Renal cortical epithelial cell (primary cell): ENCODE data around the gene OR10G2. TPM values are rescaled to one million over a fixed set of nuclear protein-coding genes. Genes with fewer than 3 reads are reported as not detected.
"Not testable (repeated sequence)": the region's sequence is repeated elsewhere in the genome, so short reads cannot be mapped to it uniquely, and the experiment has no call there.

Experiments used
- DNase-seq: peaks from one replicate; pipeline ENCODE4 v3.0.0-alpha.2; 2011; ENCODE audit warnings: low read depth
- total RNA-seq: library from RNA; depleted of rRNA; stranded (reverse); fragments of >200 nt; gene quantifications from 2 replicates; pipeline ENCODE4 v1.2.3, GENCODE V29; 2014

OR10G2 gene
- total RNA-seq, result not detected in 2 replicates

GRCh38 chr14:21634840-21635239, at the start of gene OR10G2:
Gene OR10G2, minus strand, starts transcription at chr14:21634940. Its CDS starts 98 bp downstream, at chr14:21634842.
- DNase-seq, result no peak

GRCh38 chr14:21680072-21680471, 45.3 kb upstream of the OR10G2 start:
- no peak for DNase-seq

- DNase-seq, result no peak
These were observed 40.8 kb upstream of the OR10G2 start for GRCh38 chr14:21675566-21675965.

GRCh38 chr14:21673718-21674117, 39.0 kb upstream of the OR10G2 start, which contains the start of gene OR4E1:
Gene OR4E1, minus strand, starts transcription at chr14:21673818. Its CDS starts 2,883 bp downstream, at chr14:21670935.
- DNase-seq, result no peak

- no peak for DNase-seq
These were observed 37.4 kb upstream of the OR10G2 start for GRCh38 chr14:21672116-21672515.

- DNase-seq, result no peak
These were observed 36.6 kb upstream of the OR10G2 start for GRCh38 chr14:21671371-21671770.

GRCh38 chr14:21669284-21669683, 34.5 kb upstream of the OR10G2 start:
- DNase-seq, result no peak

GRCh38 chr14:21668377-21668776, 33.6 kb upstream of the OR10G2 start:
- DNase-seq, result peak; percentile 6

- DNase-seq, result no peak
These were observed 22.2 kb upstream of the OR10G2 start for GRCh38 chr14:21656980-21657379.

GRCh38 chr14:21654215-21654614, 19.5 kb upstream of the OR10G2 start:
- DNase-seq, result no peak

- no peak for DNase-seq
These were observed 18.7 kb upstream of the OR10G2 start, which contains the start of gene OR4E2 for GRCh38 chr14:21653331-21653885. Gene OR4E2, plus strand, starts transcription at chr14:21653835. Its CDS starts 11,248 bp downstream, at chr14:21665083.

- DNase-seq, result no peak
These were observed 17.6 kb upstream of the OR10G2 start for GRCh38 chr14:21652209-21652808.

GRCh38 chr14:21647380-21647779, 12.6 kb upstream of the OR10G2 start:
- DNase-seq, result no peak

- DNase-seq, result no peak
These were observed 8.7 kb upstream of the OR10G2 start for GRCh38 chr14:21643407-21643806.

GRCh38 chr14:21642683-21643082, 7.9 kb upstream of the OR10G2 start:
- no peak for DNase-seq

GRCh38 chr14:21631084-21631483, 3.7 kb downstream of the OR10G2 start:
- DNase-seq, result peak; percentile 6

GRCh38 chr14:21630503-21630902, 4.2 kb downstream of the OR10G2 start:
- not testable (repeated sequence) for DNase-seq

GRCh38 chr14:21626491-21627230, 8.1 kb downstream of the OR10G2 start:
- peak; percentile 87 for DNase-seq

GRCh38 chr14:21617614-21618013, 17.1 kb downstream of the OR10G2 start:
- no peak for DNase-seq

- DNase-seq, result no peak
These were observed 20.5 kb downstream of the OR10G2 start for GRCh38 chr14:21614240-21614639.

GRCh38 chr14:21612324-21612723, 22.4 kb downstream of the OR10G2 start:
- DNase-seq, result no peak

GRCh38 chr14:21602181-21602580, 32.6 kb downstream of the OR10G2 start:
- not testable (repeated sequence) for DNase-seq

GRCh38 chr14:21589317-21589716, 45.4 kb downstream of the OR10G2 start:
- DNase-seq, result no peak
